Measurements from ENCODE around the gene MRGPRD.

The MRGPRD gene

DNA sequence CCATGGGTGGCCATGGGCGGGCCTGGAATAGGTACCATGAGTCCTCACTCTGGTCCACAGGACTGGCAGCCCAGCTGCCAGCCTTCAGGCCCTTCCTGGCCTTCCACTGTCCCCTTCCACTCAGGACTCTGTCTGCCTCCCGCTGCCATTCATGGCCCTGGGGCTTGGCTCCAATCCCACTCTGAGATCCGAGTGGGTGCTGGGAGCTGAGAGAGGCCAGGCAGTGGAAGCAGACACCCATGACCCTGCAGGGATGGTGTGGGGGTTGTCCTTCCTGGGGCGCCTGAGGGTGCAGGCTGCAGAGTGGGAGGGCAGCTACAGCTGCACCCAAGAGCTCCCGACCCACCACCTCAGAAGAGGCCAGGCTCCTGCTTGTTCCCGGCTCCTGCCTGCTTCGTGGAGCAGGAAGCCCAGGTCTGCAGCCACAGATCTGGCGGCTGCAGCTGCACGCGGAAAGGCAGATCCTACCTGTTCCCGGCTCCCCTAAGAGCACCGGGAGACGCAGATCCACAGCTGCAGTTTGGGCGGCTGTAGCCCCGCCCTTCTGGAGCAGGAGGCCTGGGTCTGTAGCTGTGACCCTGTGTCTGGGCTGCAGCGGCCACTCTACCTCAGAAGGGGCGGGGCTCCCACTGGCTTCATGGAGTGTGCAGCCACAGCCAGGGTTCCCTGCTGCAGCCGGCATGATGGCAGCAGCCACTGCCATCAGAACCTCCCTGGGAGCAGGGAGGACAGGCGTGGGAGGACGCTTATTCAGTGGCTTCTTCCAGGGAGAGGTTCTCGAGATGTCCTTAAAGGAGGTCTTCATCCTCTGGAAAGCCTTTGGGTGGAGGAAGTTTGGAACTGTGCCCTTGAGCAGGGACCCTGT lies 49.6 kb downstream of the MRGPRD start:
- no peak for DNase-seq (ENCODE audit: low spot score)

Data from AG20443 (cell line).